Measurements from ENCODE around the gene SHISA5. TPM values are rescaled to one million over a fixed set of nuclear protein-coding genes. Genes with fewer than 3 reads are reported as not detected.
A peak's percentile ranks its signal among the peaks of the same experiment; 100 is the strongest.

SHISA5 gene
- total RNA-seq, 1 experiment from 2014 or later, result 192 TPM

DNA sequence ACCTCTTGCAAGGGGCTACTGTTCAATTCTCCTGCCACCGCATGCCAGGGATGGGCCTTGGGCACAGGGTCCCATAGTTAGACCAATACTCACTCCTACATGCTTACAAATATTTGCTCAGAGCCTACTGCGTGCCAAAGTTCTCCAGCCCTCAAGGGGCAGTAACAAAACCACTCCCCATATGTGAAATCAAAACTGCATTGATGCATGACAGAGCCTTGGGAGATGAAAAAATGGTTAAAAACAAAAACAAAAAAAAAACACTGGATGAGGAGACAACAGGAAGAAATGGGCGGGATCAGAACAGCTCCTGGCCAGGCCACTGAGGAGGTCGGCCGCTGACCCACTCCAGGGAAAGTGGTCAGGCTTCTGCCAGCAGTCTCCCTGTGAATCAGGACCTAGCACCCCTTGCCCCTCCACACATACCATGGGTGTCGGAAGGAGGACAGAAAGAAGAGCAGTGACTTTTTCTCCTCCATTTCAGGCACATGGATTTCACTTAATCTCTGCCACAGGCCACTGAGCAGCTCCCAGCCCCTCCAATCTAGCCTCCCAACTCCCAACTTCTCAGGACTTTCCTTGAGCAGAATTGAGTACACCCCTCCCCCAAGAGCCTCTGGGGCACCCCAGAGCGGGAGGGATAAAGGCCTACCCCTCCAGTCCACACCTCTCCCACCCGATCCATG lies 76.9 kb downstream of the SHISA5 start:
- no peaks in the 10 kb centered on the region for H3K27me3 Mint-ChIP-seq (ENCODE audit: unreplicated experiment)
- no peak for DNase-seq
- H3K27ac Mint-ChIP-seq (ENCODE audit: unreplicated experiment), result peak overlapping the region; percentile 77
- peaks cover 72% of the 10 kb centered on the region for H3K4me1 Mint-ChIP-seq (ENCODE audit: low read depth, unreplicated experiment)
- H3K9me3 Mint-ChIP-seq (ENCODE audit: low read depth, unreplicated experiment), result no peaks in the 10 kb centered on the region
- TSS peak; percentile 15 for BruUV-seq (replicated peaks)
- CTCF ChIA-PET, result interaction anchor here (0.6 to 3.3 kb wide), 3 partner anchors 9 to 26 kb away, joined by 3 to 23 read pairs (median 9); no protein-coding TSS in a partner anchor
- peaks cover 52% of the 10 kb centered on the region for H3K36me3 Mint-ChIP-seq (ENCODE audit: insufficient read depth, unreplicated experiment)
- TF ChIP-seq, protein P1, sequence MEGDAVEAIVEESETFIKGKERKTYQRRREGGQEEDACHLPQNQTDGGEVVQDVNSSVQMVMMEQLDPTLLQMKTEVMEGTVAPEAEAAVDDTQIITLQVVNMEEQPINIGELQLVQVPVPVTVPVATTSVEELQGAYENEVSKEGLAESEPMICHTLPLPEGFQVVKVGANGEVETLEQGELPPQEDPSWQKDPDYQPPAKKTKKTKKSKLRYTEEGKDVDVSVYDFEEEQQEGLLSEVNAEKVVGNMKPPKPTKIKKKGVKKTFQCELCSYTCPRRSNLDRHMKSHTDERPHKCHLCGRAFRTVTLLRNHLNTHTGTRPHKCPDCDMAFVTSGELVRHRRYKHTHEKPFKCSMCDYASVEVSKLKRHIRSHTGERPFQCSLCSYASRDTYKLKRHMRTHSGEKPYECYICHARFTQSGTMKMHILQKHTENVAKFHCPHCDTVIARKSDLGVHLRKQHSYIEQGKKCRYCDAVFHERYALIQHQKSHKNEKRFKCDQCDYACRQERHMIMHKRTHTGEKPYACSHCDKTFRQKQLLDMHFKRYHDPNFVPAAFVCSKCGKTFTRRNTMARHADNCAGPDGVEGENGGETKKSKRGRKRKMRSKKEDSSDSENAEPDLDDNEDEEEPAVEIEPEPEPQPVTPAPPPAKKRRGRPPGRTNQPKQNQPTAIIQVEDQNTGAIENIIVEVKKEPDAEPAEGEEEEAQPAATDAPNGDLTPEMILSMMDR (IDR thresholded peaks at IDR 0.05; ENCODE audit: unreplicated experiment), result no peak
- intact Hi-C loops (cut with micrococcal nuclease; ENCODE audit: unreplicated experiment), result no loop called here
- H3K4me3 Mint-ChIP-seq (ENCODE audit: low read depth, unreplicated experiment), result peak overlapping the region; percentile 80

DNA sequence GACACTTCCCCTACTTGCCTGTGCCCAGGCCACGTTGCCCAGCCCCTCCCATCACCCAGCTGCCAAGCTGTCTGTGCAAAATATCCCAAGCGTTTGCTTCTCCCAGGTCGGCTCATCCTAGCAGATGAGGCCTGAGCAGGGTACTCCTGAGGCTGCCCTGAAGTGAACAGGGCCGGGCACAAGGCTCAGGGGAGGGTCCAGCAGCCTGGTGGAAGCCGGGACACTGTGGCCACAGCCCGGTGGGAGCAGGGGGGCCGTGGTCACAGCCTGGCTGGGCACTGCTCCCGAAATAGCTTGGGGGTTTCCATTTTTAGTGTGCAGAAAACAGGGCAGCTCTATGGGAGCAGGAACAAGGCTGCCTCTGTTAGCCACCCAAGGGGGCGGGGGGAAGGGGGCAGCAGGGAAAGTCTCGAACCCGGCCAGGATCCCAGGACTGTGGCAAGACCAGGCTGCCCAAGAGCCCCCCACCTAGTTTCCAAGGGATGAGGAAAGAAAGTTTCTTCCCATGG lies 77.5 kb downstream of the SHISA5 start:
- Mint-ChIP-seq H3K36me3 (ENCODE audit: insufficient read depth, unreplicated experiment) (peaks cover 58% of the 10 kb centered on the region), H3K4me1 (ENCODE audit: low read depth, unreplicated experiment) (peaks cover 67% of the 10 kb centered on the region), H3K4me3 (ENCODE audit: low read depth, unreplicated experiment) (peak overlapping the region; percentile 80), H3K9me3 (ENCODE audit: low read depth, unreplicated experiment) (no peaks in the 10 kb centered on the region), H3K27me3 (ENCODE audit: unreplicated experiment) (no peaks in the 10 kb centered on the region), H3K27ac (ENCODE audit: unreplicated experiment) (peak overlapping the region; percentile 77)
- DNase-seq, result no peak
- CTCF ChIA-PET, result interaction anchor here (0.6 to 2.0 kb wide), 3 partner anchors 10 to 33 kb away, joined by 3 to 9 read pairs (median 3); no protein-coding TSS in a partner anchor
- no TSS peak for BruUV-seq (replicated peaks)
- intact Hi-C loops (cut with micrococcal nuclease; ENCODE audit: unreplicated experiment), result no loop called here
- TF ChIP-seq, protein P1 (IDR thresholded peaks at IDR 0.05; ENCODE audit: unreplicated experiment), result no peak

DNA sequence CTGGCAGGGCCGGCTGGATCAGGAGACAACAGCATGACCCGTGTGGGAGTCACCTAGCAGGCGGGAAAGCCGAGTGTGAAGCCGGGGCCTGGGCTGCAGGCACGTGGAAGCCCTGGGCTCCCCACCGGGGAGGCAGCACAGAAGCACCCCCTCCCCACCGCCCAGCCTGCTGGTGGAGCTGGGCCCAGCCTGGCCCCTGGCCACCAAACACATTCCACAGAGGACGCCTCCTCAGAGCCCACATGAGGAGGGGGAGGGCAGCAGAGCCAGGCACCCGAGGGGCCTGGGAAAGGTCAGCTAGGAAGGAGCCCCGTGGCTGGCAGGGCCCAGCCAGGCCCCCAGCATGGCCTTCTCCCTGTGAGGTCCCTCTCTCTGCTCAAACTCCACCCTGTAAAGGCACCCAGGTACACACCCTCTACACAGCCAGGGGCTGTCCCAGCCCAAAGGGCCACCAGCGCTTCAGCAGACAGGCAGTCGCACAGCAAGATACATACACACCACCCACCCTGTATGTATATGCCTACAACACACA lies 78.6 kb downstream of the SHISA5 start:
- H3K4me3 Mint-ChIP-seq (ENCODE audit: low read depth, unreplicated experiment), result peak overlapping the region; percentile 80
- CTCF ChIA-PET, result no interaction called here

DNA sequence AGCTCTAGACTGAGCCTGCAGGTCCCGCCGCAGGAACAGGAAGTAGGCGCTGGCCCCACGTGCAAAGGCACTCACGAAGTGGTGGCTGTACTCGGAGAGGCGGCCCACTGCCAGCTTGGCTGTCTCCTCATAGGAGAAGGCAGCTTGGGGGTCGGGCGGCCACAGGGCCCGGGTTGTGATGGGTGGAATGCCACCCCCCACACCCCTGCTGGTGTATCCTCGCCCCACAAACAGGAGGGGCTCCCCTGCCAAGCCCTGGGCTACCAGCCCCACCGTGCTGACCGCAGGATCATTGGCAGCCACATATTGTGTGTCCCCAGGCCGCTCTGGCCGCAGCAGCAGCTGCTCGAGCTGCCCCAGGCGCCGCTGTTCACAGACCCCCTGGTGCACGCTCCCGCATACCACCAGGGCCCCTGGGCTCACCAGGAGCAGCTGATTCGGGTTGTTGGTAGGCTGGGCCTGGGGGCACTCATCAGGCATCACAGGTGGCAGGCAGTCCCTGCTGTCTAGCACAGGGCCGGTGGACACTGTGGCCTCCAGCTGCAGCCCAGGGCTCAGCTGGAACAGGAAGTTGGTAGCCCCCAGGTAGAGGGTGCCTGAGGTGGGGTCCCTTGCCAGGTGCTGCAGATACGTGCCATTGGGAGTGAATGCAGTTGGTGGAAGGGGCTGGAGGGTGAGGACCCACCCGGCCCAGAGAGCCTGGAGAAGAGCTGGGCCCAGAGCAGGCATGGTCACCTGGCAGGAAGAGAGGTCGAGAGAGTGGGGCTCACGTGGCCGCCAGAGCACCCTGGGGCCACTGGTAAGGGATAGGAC lies 79.9 kb downstream of the SHISA5 start:
- H3K36me3 Mint-ChIP-seq (ENCODE audit: insufficient read depth, unreplicated experiment), result peaks cover 60% of the 10 kb centered on the region
- TF ChIP-seq, protein P1 (IDR thresholded peaks at IDR 0.05; ENCODE audit: unreplicated experiment), result no peak
- H3K4me3 Mint-ChIP-seq (ENCODE audit: low read depth, unreplicated experiment), result no peak overlapping the region
- no peak for DNase-seq
- no peaks in the 10 kb centered on the region for H3K27me3 Mint-ChIP-seq (ENCODE audit: unreplicated experiment)
- no TSS peak for BruUV-seq (replicated peaks)
- peaks cover 52% of the 10 kb centered on the region for H3K4me1 Mint-ChIP-seq (ENCODE audit: low read depth, unreplicated experiment)
- no peaks in the 10 kb centered on the region for H3K9me3 Mint-ChIP-seq (ENCODE audit: low read depth, unreplicated experiment)
- CTCF ChIA-PET, result no interaction called here
- intact Hi-C loops (cut with micrococcal nuclease; ENCODE audit: unreplicated experiment), result no loop called here
- H3K27ac Mint-ChIP-seq (ENCODE audit: unreplicated experiment), result peak overlapping the region; percentile 27

More for the DNA sequence above, 78.6 kb downstream of the SHISA5 start:
- Mint-ChIP-seq H3K9me3 (ENCODE audit: low read depth, unreplicated experiment) (no peaks in the 10 kb centered on the region), H3K4me1 (ENCODE audit: low read depth, unreplicated experiment) (peaks cover 56% of the 10 kb centered on the region), H3K27me3 (ENCODE audit: unreplicated experiment) (no peaks in the 10 kb centered on the region), H3K36me3 (ENCODE audit: insufficient read depth, unreplicated experiment) (peaks cover 61% of the 10 kb centered on the region), H3K27ac (ENCODE audit: unreplicated experiment) (no peak overlapping the region)
- intact Hi-C loops (cut with micrococcal nuclease; ENCODE audit: unreplicated experiment), result no loop called here
- no peak for DNase-seq
- TF ChIP-seq, protein P1 (IDR thresholded peaks at IDR 0.05; ENCODE audit: unreplicated experiment), result no peak
- no TSS peak for BruUV-seq (replicated peaks)
